ENCODE data around the gene GJB5. TPM values are rescaled to one million over a fixed set of nuclear protein-coding genes. Genes with fewer than 3 reads are reported as not detected.

GJB5 gene
- total and polyA plus RNA-seq, 10 of the 15 experiments (the other 5 are each of a cell fraction or from before 2014, with no cell fraction given): not detected

- no peaks in the 10 kb centered on the region for H3K4me1 ChIP-seq (ENCODE audit: control insufficient read depth, insufficient read depth, low read length)
- FAIRE-seq (no peak), DNase-seq (ENCODE audit: low read depth, low spot score) (no peak), ATAC-seq (no peak)
- ChIA-PET RAD21 (ENCODE audit: unreplicated experiment) (no interaction called here), CTCF (no interaction called here), SMC1A (ENCODE audit: uncharacterized antibody, unreplicated experiment) (no interaction called here), POLR2A (no interaction called here)
- H3K27me3 ChIP-seq (replicated peaks in 1 of 2; ENCODE audit: control insufficient read depth in 2 of 2, insufficient read depth in 2 of 2, low read length in 1 of 2): no peaks in the 10 kb centered on the region; a peak in 2 of 4 replicates
- no peak overlapping the region for H3K27ac ChIP-seq (ENCODE audit: control insufficient read depth, insufficient read depth)
- BruUV-seq (replicated peaks): no TSS peak
- WGBS (ENCODE audit: insufficient coverage, insufficient replicate concordance, low lambda C conversion rate, missing lambda C conversion rate): 40% methylated on average over 4 of the region's 4 CpGs
- in situ Hi-C loops (cut with MboI): no loop called here
- H3K9me3 ChIP-seq (replicated peaks; ENCODE audit: control insufficient read depth, insufficient read depth, low read length): no peaks in the 10 kb centered on the region
- TF ChIP-seq JUND (IDR thresholded peaks at IDR 0.05; ENCODE audit: low read depth, low read length): no peak
- no peak for TF ChIP-seq RELA (IDR thresholded peaks at IDR 0.05; ENCODE audit: borderline replicate concordance, partially characterized antibody)
- TF ChIP-seq, protein P1, sequence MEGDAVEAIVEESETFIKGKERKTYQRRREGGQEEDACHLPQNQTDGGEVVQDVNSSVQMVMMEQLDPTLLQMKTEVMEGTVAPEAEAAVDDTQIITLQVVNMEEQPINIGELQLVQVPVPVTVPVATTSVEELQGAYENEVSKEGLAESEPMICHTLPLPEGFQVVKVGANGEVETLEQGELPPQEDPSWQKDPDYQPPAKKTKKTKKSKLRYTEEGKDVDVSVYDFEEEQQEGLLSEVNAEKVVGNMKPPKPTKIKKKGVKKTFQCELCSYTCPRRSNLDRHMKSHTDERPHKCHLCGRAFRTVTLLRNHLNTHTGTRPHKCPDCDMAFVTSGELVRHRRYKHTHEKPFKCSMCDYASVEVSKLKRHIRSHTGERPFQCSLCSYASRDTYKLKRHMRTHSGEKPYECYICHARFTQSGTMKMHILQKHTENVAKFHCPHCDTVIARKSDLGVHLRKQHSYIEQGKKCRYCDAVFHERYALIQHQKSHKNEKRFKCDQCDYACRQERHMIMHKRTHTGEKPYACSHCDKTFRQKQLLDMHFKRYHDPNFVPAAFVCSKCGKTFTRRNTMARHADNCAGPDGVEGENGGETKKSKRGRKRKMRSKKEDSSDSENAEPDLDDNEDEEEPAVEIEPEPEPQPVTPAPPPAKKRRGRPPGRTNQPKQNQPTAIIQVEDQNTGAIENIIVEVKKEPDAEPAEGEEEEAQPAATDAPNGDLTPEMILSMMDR (IDR thresholded peaks at IDR 0.05 in 2 of 3, conservative IDR thresholded peaks at IDR 0.05 in 1 of 3; ENCODE audit: control insufficient read depth in 2 of 3, extremely low read depth in 1 of 3, insufficient read depth in 1 of 3, low read depth in 3 of 3, low read length in 3 of 3): no peak
- TF ChIP-seq MTA2 (IDR thresholded peaks at IDR 0.05; ENCODE audit: low read depth): no peak
- TF ChIP-seq HDAC6 (IDR thresholded peaks at IDR 0.05; ENCODE audit: unreplicated experiment): no peak
- no peak for TF ChIP-seq EZH2 (IDR thresholded peaks at IDR 0.05; ENCODE audit: borderline replicate concordance, control insufficient read depth, low read depth, low read length)
- TF ChIP-seq MTA3 (IDR thresholded peaks at IDR 0.05; ENCODE audit: borderline replicate concordance, low read length): no peak
- TF ChIP-seq CHD2 (IDR thresholded peaks at IDR 0.05; ENCODE audit: borderline replicate concordance, low read depth, low read length): no peak
- TF ChIP-seq JUNB (IDR thresholded peaks at IDR 0.05): no peak
- no peak for TF ChIP-seq ZZZ3 (IDR thresholded peaks at IDR 0.05; ENCODE audit: control insufficient read depth, insufficient read length, low read depth)
- H3K4me2 ChIP-seq (ENCODE audit: control insufficient read depth, insufficient read depth): no peak overlapping the region
- intact Hi-C loops (cut with micrococcal nuclease; ENCODE audit: unreplicated experiment): no loop called here
- H2AFZ ChIP-seq (ENCODE audit: control insufficient read depth, low read depth, low read length): no peak overlapping the region
- H3K79me2 ChIP-seq (ENCODE audit: control insufficient read depth, insufficient read depth, low read length): no peaks in the 10 kb centered on the region
- no peaks in the 10 kb centered on the region for H4K20me1 ChIP-seq (ENCODE audit: control insufficient read depth, insufficient read depth)
- H3K36me3 ChIP-seq (ENCODE audit: control insufficient read depth in 2 of 2, insufficient read depth in 2 of 2, low read length in 1 of 2): no peaks in the 10 kb centered on the region
- H3K9ac ChIP-seq (ENCODE audit: control insufficient read depth, insufficient read depth, low read length): no peak overlapping the region
- no peak overlapping the region for H3K4me3 ChIP-seq
Observed at GRCh38 chr1:34758751-34759150, 3.9 kb downstream of the GJB5 start.

All from GM12878 (cell line).